Measurements from ENCODE around the gene MIGA2. TPM values are rescaled to one million over a fixed set of nuclear protein-coding genes. Genes with fewer than 3 reads are reported as not detected.

Gene MIGA2
- total RNA-seq, 2 experiments from 2014 or later, result 30.0 to 30.8 TPM

DNA sequence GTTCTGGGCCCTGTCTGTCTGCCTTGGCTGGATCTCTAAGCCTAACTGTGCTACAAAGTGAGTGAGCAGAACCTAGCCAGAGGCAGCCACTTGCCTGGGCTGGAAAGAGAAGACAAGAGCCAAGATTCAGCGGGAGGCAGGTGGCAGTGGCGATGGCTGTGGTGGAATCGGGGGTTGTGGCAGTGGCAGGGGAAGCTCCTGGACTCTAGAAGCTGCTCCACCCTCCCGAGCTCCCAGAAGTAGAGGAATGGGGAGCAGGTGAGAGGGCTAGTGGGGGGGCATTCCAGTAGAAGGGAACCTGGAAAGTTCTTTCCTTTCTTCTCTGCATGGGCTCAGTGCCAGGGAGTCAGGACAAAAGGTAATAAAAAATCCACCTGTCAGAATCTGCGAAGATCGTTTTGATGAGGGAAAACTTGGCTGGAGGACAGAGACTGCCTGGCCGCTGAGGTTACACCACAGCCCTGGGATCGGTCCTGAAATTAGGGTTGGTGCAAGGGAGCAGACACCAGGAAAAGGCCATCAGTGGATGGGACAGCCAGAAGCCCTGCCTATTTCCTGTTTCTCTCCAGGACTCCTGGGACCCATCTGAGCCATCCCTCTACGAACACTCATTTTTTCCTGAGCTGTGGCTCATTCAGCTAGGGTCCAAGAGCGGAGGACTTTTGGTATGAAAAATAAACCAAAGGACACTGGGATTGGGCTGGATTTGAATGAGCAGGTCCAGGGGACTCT, 72.5 kb downstream of the MIGA2 start:
- ChIA-PET CTCF (interaction anchor here (1.2 kb wide), 1 partner anchor 22 kb away, joined by 3 read pairs; no protein-coding TSS in a partner anchor), POLR2A (no interaction called here)

DNA sequence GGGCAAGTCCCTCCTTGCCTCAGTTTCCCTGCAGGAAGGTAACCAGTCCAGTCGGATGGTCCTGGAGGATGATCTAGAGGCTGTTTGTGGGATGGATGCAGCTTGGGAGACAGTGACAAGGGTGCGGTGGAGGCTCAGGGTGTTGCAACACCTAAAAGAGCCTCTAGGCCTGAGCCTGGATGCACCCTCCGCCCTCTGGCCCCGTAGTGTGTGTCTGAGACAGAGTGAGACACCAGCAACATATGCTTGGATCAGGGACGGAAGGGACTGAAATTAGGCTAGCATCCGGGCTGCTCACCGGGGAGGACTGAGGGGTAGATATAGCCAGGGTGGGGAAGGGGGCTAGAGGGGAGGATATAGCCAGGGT, 73.1 kb downstream of the MIGA2 start:
- POLR2A ChIA-PET, result no interaction called here
- CTCF ChIA-PET, result interaction anchor here (1.2 kb wide), 1 partner anchor 22 kb away, joined by 3 read pairs; no protein-coding TSS in a partner anchor

DNA sequence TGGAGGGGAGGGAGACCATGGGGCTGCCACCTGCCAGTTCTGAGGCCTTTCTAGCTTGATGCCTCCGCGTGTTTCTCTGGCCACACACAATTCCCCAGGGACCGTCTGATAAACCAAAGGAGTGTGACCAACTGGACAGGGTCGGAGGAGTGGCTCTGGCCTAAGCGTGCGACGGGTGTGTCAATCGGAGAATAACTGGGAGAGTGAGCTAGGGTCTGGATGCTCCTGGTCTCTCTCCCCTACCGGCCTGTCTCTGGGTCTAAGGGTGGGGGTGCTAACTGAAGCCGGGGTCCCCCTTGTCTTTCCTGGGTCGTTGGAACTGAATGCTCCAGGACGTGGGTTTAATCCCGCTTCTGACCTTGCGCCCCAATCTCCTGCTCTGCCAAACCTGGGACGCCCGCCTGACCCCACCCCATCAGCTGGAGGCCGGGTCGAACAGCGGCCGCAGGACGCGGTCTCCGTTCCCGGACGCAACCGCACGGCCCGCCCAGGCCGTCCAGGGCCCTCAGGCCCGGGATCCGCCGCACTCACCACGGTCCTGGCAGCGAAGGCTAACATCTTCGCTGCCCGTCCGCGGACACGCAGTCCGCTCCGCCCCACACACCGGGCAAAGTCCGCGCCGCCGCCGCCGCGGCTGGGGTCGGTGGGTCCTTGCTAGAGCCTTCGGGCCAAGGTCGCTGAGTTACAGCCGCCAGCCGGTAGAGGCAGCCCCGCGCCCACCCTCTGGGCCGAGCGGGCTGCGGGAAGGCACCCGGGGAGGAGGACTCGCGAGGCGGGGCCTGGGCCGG, 73.7 kb downstream of the MIGA2 start:
- POLR2A ChIA-PET, result interaction anchor here (1.5 kb wide), 1 partner anchor 41 kb away, joined by 4 read pairs; no protein-coding TSS in a partner anchor
- CTCF ChIA-PET, result interaction anchor here (2.4 kb wide), 1 partner anchor 32 kb away, joined by 7 read pairs; no protein-coding TSS in a partner anchor

DNA sequence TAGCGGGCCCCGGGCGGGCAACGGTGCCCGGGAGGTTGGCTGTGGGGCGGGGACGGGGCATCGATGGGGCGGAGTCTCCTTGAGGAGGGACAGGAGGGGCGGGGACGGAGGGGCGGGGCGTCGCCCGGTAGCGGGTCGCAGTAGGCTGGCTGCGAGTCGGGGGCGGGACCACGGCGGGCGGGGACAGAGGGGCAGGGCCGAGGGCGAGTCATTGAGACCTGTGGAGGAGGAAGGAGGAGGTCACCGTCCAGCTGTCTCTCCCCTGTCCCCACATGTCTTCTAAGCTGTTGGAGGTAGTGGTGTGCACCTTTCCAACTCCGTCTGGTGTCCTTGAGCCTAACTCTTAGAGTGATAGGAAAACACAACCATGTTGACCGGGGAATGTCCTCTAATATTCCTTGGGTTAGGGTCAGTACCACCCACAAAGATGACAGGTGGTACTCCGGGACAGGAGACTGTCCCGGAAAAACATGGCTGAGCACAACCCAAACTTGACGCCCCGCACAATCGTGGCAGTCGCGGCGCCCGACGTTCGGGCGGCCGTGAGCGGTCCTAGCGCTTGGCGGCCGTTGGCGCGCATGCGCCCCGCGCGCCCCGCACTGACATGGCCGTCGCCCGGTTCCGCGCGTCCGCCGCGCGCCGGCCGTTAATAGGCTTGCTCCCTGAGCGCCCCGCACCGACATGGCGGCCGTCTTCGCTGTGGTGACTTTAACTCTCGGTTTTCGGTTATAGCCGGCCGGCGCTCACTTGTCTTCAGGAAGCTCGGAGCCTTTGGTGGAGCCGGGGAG, 74.5 kb downstream of the MIGA2 start, which contains the start of the genes CRAT and PTPA:
TSS of gene CRAT (minus strand) at position 54 of the 788 bp plus-strand sequence. CDS start 284 bp downstream, outside the sequence.
TSS of gene PTPA (plus strand) at position 676 of the 788 bp plus-strand sequence. CDS start 186 bp downstream, outside the sequence.
- ChIA-PET POLR2A (interaction anchor here (0.5 to 1.5 kb wide), 4 partner anchors 41 to 303 kb away, joined by 3 to 4 read pairs (median 4); no protein-coding TSS in a partner anchor), CTCF (interaction anchor here (0.6 to 2.4 kb wide), 4 partner anchors 11 to 631 kb away, joined by 3 to 7 read pairs (median 3); no protein-coding TSS in a partner anchor)

DNA sequence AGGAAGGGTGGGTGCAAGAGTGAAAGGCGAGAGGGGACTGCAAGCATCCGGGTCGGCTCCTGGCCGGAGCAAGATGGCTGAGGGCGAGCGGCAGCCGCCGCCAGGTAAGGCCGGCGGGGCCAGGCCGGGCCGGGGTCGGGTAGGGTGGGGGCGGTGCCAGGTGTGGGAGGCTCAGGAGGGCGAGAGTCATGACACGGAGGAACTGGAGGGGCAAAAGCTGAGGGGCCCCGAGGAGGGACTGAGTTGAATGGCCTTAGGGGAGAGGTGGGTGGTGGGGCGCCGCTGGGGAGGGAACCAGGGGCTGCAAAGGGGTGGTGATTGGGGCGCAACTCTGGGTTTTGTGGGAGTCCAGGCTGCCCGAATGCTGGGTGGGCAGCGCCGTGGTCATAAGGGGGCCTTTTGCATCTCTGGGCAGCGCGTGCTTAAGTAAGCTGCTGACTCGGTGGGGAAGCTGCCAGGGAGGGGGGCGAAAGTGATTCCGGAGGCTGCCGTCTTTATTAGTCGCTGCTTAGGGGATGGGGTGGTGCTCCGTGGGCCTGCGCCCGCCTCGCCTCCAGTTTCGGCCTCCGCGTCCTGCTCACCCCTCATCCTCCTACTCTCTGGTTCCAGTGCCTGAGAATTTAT, 75.2 kb downstream of the MIGA2 start:
- CTCF ChIA-PET, result interaction anchor here (0.6 to 2.4 kb wide), 4 partner anchors 10 to 632 kb away, joined by 3 to 7 read pairs (median 3); no protein-coding TSS in a partner anchor
- POLR2A ChIA-PET, result interaction anchor here (0.5 to 1.5 kb wide), 5 partner anchors 42 to 303 kb away, joined by 3 to 4 read pairs (median 3); partner anchors contain the start of gene IER5L

DNA sequence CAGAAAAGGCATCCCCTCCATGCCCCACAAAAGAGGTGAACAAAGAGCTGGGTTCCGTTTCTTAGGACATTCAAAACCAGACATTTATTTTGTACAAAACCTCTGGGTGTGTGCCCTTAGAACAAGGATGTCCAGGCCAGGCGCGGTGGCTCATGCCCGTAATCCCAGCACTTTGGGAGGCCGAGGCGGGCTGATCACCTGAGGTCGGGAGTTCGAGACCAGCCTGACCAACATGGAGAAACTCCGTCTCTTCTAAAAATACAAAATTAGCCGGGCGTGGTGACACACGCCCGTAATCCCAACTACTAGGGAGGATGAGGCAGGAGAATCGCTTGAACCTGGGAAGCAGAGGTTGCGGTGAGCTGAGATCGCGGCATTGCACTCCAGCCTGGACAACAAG, 76.1 kb downstream of the MIGA2 start:
- ChIA-PET POLR2A (interaction anchor here (0.5 to 1.2 kb wide), 2 partner anchors 66 to 162 kb away, joined by 3 to 4 read pairs; partner anchors contain the start of gene IER5L), CTCF (interaction anchor here (1.4 to 2.4 kb wide), 2 partner anchors 27 to 30 kb away, joined by 4 to 7 read pairs; no protein-coding TSS in a partner anchor)

DNA sequence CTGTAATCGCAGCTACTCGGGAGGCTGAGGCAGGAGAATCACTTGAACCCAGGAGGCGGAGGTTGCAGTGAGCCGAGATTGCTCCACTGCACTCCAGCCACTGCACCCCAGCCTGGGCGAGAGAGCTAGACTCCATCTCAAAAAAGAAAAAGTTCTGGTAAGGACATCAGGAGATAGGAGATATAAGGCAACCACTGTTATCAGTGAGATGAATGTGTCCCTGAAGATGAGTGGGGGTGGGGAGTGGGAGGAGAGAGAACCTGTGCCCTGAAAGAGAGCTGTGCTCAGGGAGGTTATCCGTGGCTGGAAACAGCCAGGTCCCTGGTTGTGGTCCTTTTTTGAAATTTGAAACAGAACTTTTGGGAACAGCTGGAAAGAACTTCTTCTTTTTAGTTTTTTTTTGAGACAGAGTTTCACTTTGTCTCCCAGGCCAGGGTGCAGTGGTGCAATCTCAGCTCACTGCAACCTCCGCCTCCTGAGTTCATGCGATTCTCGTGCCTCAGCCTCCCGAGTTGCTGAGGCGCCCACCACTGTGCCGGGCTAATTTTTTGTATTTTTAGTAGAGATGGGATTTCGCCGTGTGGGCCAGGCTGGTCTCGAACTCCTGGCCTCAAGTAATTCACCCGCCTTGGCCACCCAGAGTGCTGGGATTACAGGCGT, 77.3 kb downstream of the MIGA2 start:
- ChIA-PET POLR2A (interaction anchor here (0.6 kb wide), 1 partner anchor 16 kb away, joined by 3 read pairs; no protein-coding TSS in a partner anchor), CTCF (interaction anchor here (0.7 to 1.4 kb wide), 2 partner anchors 18 to 26 kb away, joined by 3 to 4 read pairs; no protein-coding TSS in a partner anchor)

DNA sequence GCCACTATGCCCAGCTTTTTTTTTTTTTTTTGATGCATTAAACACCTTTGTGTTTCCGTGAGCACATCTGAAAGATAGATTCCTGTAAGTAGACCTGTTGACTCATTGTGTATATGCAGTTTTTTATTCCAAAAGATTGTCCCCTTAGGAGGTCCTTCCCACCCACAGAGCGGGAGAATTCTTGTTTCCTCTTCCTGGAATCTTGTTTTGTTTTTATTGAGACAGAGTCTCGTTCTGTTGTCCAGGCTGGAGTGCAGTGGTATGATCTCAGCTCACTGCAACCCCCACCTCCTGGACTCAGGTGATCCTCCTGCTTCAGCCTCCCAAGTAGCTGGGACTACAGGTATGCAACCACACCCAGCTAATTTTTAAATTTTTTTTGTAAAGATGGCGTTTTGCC, 82.4 kb downstream of the MIGA2 start:
- ChIA-PET POLR2A (interaction anchor here (0.5 kb wide), 1 partner anchor 24 kb away, joined by 3 read pairs; no protein-coding TSS in a partner anchor), CTCF (no interaction called here)

DNA sequence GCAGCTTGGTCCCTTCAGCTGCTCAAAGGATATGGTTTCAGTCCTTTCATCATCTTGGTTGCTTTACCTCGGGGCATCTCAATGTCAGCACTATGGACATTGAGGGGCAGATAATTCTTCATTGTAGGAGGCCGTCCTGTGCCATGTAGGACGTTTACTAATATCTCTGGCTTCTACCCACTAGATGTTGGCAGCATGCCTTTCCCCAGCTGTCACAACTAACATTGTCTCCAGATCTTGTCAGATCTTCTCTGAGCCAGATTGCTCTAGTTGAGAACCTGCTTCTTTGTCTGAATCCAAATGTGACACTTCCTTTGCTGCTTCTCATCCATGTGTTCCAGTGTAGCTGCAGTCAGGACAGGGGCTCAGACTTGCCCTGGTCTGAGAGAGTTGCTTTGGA, 85.1 kb downstream of the MIGA2 start:
- ChIA-PET CTCF (interaction anchor here (1.1 to 2.3 kb wide), 3 partner anchors 10 to 503 kb away, joined by 3 to 9 read pairs (median 3); partner anchors contain the start of gene PTPA), POLR2A (no interaction called here)

Other genes starting within 250 kb of the MIGA2 start
- gene TBC1D13, start 249.4 kb upstream of the MIGA2 start, total RNA-seq, result 10 to 100 TPM; 18.7 to 19.6 TPM
- gene ENDOG, start 218.1 kb upstream of the MIGA2 start, total RNA-seq, result 10 to 100 TPM; 24.9 to 27.7 TPM
- 100 to 1,000 TPM; 130 to 138 TPM for gene SPOUT1, start 206.8 kb upstream of the MIGA2 start, total RNA-seq
- 10 to 100 TPM; 10.1 to 10.9 TPM for gene KYAT1, start 154.7 kb upstream of the MIGA2 start, total RNA-seq
- gene LRRC8A, start 154.5 kb upstream of the MIGA2 start, total RNA-seq, result 10 to 100 TPM; 22.7 to 24.7 TPM
- not detected for gene PHYHD1, start 115.6 kb upstream of the MIGA2 start, total RNA-seq
- 10 to 100 TPM; 12.5 to 12.7 TPM for gene DOLK, start 89.0 kb upstream of the MIGA2 start, total RNA-seq
- 100 to 1,000 TPM; 136 to 139 TPM for gene NUP188, start 88.9 kb upstream of the MIGA2 start, total RNA-seq
- gene SH3GLB2, start 8.3 kb upstream of the MIGA2 start, total RNA-seq, result 10 to 100 TPM; 54.5 to 56.3 TPM
- 10 to 100 TPM; 22.5 to 27.0 TPM for gene DOLPP1, start 44.5 kb downstream of the MIGA2 start, total RNA-seq
- 1 to 10 TPM; 9.0 to 9.7 TPM for gene CRAT, start 74.2 kb downstream of the MIGA2 start, total RNA-seq
- gene PTPA, start 74.8 kb downstream of the MIGA2 start, total RNA-seq, result 100 to 1,000 TPM; 111 to 113 TPM
- gene IER5L, start 141.6 kb downstream of the MIGA2 start, total RNA-seq, result 1 to 10 TPM; 1.9 to 2.1 TPM

Measured in activated CD8-positive, alpha-beta memory T cell treated with anti-CD3 and anti-CD28 coated beads for 36 hours (primary cell).